ENCODE data around the gene ZBTB11.
A peak's percentile ranks its signal among the peaks of the same experiment; 100 is the strongest.
"Not testable (repeated sequence)": the region's sequence is repeated elsewhere in the genome, so short reads cannot be mapped to it uniquely, and the experiment has no call there.

Gene ZBTB11

DNA sequence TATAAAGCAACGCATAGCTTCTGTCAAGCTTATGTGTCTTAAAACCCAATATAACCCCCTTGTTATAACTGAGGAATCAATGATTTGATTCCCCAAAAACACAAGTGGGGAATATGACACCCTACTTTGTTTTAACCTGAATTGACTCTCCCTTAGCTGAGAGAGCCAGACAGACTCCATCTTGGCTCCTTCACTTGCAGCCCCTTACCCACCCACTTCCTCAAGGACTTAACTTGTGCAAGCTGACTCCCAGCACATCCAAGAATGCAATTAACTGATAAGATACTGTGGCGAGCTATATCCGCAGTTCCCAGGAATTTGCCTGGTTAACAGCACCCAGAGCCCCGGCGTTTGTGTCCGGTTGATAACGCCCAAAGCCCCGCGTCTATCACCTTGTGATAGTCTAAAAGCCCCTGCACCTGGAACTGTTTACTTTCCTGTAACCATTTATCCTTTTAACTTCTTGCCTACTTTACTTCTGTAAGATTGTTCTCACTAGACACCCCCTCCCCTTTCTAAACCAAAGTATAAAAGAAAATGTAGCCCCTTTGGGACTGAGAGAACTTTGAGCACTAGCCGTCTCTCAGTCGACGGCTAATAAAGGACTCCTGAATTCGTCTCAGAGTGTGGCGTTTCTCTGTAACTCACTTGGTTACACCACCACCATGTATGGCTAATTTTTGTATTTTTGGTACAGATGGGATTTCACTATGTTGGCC, 35.4 kb downstream of the ZBTB11 start:
- not testable (repeated sequence) for DNase-seq

DNA sequence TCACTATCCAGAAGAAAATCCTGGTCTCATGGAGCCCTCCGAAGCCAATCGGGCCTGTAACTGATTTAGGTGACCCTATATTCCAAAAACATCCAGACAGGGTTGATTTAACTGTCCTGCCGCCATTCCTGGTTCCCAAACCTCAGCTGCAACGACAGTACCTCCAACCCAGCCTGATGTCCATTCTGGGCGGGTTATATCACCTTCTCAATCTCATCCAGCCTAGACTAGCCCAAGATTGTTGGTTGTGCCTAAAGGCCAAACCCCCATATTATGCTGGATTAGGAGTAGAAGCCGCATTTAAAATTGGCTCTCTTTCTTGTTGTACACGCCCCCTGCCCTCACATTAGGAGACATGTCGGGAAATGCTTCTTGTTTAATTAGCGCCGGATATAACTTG, 36.7 kb downstream of the ZBTB11 start:
- DNase-seq: no peak

DNA sequence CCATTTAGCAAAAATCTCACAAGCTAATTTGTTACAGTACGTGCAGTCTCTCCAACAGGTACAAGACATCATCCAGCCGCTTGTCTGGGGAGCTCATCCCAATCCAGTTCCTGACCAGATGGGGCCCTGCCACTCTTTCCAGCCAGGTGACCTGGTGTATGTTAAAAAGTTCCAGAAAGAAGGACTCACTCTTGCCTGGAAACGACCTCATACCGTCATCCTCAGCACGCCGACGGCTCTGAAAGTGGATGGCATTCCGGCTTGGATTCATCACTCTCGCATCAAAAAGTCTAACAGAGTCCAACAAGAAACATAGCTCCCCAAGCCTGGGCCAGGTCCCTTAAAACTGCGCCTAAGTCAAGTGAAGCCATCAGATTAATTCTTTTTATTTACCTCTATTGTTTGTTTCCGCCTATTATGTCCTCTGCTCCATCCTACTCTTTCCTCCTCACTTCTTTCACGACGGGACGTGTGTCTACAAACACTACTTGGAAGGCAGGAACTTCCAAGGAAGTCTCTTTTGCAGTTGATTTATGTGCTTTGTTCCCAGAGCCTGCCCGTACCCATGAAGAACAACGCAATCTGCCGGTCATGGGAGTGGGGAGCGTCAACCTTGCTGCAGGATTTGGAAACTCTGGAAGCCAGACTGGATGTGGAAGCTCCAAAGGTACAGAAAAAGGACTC, 37.5 kb downstream of the ZBTB11 start:
- no peak for DNase-seq

DNA sequence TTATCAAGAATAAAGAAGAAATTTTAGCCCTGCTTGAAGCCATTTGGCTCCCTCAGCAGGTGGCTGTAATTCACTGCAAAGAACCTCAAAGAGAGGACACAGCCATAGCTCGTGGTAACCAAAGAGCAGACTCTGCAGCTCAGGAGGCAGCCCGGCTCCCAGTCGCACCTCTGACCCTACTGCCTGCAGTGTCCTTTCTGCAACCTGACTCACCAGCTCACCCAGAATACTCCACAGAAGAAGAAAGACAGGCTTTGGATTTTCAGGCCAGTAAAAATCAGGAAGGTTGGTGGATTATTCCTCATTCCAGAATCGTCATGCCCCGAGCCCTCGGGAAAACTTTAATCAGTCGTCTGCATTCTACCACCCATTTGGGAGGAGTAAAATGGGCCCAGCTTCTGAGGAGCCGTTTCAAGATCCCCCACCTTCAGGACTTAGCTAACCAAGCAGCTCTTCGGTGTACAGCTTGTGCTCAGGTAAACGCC, 38.6 kb downstream of the ZBTB11 start:
- DNase-seq: no peak

DNA sequence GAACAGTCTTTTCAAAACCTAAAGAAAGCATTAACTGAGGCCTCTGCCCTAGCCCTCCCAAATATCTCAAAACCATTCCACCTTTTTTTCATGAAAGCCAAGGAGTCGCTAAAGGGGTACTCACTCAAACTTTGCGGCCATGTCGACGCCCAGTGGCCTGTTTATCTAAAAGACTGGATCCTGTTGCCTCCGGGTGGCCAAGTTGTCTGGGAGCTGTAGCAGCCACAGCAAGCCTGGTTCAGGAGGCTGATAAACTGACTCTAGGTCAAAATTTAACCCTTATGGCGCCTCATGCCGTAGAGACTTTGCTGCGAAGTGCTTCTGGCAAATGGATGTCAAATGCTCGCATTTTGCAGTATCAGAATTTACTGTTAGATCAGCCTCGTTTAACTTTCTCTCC, 39.5 kb downstream of the ZBTB11 start:
- DNase-seq: no peak

DNA sequence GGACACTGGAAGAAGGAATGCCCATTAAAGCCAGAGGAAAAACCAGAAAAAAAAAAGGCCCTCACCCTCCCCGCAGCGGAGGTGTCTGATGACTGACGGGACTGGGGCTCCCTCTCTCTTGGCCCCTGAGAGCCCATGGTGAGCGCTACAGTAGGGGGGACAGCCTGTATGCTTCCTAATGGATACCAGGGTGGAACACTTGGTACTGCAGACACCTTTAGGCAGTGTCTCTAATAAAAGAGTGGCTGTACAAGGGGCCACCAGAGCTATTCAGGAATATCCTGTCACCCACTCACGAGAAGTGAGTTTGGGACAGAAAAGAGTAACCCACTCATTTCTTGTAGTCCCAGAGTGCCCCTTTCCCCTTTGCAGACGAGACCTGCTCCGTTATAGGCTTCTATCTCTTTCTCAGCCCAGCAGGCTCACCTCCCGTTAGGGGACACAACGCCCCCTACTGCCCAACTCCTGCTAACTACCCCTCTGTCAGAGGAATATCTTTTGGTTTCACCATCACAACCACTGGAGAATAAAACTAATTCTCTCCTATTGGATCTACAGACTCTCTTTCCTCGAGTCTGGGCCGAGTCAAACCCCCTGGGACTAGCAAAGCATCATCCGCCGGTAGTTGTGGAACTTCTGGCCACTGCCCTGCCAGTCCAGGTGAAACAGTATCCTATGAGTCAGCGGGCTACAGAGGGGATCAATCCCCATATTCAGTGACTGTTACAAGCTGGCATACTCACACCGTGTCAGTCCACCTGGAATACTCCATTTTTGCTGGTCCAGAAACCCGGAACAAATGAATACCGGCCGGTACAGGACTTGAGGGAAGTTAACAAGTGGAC, 40.8 kb downstream of the ZBTB11 start:
- DNase-seq: peak; percentile 6

DNA sequence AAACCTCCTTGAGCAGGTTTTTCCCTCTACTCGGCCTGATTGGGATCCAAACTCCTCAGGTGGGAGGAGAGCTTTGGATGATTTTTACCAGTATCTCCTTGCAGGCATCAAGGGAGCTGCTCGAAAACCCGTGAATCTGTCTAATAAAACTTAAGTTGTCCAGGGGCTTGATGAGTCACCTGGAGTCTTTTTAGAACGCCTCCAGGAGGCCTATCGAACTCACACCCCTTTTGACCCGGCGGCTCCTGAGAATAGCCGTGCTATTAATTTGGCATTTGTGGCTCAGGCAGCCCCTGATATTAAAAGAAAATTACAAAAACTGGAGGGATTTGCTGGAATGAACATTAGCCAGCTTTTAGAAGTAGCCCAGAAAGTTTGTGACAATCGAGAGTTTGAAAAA, 41.6 kb downstream of the ZBTB11 start:
- no peak for DNase-seq

DNA sequence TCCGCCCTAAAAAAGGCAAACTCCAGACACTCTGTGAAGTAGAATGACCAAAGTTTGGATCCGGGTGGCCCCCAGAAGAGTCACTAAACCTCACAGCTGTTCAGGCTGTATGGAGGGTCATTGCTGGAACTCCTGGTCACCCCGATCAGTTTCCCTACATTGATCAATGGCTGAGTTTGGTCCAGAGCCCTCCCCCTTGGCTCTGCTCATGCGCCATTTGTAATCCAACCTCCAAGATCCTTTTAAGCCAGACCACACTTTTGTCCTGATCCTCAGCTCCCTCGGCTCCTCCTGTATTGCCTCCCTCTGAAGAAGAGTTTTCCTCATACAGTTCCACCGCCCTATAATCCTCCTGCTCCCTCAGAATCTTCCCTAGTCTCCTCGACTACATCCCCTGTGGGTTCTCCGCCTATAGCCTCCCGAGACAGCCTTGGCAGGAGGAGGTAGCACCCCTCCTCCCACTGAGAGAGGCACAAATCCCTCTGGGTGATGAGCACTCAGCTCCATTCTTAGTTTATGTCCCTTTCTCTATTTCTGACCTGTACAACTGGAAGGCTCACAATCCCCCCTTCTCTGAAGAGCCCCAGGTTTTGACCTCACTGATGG, 42.2 kb downstream of the ZBTB11 start:
- DNase-seq: no peak

DNA sequence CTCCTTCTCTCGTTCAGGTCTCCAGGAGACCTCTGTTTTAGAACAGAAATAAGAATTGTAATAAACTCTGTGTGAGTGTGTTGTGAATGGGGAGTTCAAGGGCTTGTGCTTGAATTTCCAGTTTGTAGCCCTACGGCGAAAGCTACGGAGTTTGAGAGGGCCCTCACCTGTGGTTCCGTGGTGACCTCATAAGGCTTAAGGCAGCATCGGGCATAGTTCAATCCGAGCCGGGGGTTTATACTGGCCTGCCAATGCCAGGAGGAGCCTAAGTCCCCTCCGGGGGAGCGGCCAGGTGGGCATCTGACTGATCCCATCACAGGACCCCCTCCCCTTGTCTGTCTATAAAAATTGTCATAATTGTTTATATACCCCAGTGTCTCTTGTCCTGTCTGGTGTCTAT, 43.7 kb downstream of the ZBTB11 start:
- no peak for DNase-seq

DNA sequence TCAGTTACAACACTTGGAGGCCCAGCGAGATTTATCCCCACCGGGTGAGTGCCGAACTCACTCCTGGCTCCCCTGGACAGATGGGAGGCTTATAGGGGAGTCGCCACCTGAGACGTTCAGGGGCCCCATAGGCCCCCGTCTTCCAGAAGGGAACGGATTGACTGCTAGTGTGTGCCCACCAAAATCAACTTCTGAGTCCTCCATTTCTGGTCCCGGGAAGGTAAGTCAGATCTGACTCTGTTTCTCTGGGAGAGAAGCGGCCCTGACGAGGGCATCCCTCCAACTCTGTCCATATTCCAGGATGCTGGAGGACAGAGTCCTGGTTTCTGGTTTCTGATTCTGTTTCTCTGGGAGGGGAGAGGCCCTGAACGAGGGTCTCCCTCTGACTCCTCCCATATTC, 44.3 kb downstream of the ZBTB11 start:
- DNase-seq: no peak

DNA sequence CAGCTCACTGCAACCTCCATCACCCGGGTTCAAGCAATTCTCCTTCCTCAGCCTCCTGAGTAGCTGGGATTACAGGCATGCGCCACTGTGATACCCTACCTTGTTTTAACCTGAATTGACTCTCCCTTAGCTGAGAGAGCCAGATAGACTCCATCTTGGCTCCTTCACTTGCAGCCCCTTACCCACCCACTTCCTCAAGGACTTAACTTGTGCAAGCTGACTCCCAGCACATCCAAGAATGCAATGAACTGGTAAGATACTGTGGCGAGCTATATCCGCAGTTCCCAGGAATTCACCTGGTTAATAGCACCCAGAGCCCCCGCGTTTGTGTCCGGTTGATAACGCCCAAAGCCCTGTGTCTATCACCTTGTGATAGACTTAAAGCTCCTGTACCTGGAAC, 45.0 kb downstream of the ZBTB11 start:
- DNase-seq: not testable (repeated sequence)

DNA sequence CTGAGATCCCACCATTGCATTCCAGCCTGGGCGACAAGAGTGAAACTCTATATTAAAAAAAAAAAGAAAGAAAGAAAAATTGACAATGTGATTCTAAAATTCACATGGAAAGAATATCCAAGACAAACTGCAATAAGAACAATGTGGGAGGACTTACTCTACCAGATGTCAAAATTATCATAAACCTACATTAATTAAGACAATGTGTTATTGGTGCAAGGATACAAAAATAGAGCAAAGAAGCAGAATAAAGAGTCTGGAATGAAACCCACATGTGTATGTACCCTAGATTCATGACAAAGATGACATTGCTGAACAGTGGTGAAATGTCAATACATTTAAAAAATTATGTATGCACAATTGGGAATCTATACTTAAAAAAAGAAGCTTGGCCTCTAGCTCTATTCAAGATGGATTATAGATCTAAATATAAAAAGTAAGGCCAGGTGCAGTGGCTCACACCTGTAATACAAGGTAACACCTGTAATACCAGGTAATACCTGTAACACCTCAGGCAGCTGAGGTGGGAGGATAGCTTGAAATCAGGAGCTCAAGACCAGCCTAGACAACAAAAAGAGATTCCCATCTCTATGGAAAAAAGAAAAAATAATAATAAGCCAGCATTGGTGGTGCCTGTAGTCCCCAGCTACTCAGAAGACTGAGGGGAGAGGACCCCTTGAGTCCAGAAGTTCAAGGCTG, 45.7 kb downstream of the ZBTB11 start:
- DNase-seq: no peak

DNA sequence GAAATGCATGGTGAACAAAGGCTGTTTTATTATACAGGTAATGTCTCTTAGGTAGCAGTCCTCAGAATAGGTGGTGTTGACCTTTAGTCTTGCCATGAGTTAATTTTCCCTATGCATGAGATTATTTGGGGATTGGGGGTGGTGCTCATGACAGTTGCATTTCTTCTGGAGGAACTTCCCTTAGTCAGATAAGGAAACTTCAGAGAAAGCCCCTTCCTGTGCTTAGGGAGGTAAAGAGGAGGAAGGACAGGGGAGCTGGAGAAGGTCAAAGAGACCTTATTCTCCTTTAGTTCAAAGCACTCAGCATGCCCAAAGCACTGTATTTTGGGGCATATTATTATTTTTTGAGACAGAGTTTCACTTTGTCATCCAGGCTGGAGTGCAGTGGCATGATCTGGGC, 47.7 kb downstream of the ZBTB11 start:
- no peak for DNase-seq

DNA sequence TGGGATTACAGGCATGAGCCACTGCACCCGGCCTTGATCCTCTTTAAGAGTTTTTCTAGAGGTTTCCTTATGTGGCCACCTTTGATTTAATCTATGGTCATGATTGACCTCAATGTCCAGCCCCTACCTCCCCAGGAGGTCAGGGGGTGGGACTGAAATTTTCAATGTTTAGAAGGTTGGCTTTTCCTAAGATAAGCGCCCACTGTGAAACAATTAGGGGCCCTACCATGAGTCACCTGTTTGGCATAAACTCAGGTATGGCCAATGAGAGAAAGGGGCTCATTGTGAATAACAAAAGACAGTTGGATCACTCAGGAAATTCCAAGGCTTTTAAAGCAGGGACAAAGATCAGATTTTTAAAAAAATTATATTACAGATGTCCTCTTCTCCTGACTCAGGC, 51.1 kb downstream of the ZBTB11 start:
- no peak for DNase-seq

DNA sequence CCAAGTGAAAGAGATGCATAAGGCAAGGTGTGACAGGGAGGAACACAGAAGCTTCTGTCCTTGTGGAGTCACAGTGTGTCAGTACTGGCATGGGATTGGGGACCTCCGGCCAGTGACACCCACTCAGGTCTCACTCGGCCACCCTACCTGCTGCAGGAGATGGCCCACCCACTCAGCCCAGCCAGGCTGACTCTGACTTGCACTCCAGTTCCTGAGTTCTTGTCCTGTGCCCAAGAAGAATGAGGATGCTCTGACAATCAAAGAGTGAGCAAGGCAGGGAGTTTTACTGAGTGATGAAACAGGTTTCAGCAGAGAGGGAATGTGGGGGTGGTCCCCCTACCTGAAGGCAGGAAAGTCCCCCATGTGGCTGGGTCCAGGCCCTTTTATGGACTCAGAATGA, 52.1 kb downstream of the ZBTB11 start:
- no peak for DNase-seq

DNA sequence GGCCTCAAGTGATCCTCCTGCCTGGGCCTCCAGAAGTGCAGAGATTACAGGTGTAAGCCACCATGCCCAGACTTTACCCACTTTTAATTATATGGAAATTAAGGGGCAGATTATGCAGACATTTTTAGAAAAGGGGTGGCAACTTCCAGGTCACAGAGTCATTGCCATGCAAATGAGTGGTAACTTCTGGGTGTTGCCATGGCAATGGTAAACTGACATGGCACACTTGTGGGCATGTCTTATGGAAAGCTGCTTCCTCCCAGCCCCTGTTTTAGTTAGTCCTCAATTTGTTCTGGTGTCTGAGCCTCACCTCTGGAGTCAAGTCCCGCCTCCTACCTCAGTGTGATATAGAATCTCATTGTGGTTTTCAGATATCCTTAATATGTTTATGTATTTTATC, 53.3 kb downstream of the ZBTB11 start:
- DNase-seq: no peak

DNA sequence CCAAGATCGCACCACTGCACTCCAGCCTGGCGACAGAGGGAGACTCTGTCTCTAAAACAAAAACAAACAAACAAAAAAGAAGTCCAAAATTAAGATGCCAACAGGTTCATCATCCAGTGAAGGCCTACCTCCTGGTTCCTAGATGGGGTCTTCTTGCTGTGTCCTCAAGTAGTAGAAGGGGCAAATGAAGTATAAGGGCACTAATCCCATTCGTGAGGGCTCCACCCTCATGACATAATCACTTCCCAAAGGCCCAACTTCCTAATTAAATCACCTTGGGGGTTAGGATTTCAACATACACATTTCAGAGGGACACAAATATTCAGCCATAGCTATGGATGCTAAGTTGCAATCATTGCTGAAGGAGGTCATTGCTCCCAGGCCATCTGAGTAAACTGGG, 57.2 kb downstream of the ZBTB11 start:
- no peak for DNase-seq

DNA sequence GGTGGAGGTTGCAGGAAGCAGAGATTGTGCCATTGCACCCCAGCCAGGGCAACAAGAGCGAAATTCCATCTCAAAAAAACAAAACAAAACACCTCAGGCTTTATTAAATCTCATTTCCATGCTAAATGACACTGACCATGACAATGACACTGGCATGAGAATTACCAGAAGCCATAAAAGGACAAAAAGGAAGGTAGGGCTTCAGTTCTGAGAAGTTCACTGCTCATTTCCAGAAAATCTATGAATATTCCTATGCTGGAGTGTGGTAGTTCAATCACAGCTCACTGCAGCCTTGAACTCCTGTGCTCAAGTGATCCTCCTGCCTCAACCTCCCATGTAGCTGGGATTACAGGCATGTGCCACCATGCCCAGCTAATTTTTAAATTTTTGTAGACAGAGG, 58.2 kb downstream of the ZBTB11 start:
- no peak for DNase-seq

DNA sequence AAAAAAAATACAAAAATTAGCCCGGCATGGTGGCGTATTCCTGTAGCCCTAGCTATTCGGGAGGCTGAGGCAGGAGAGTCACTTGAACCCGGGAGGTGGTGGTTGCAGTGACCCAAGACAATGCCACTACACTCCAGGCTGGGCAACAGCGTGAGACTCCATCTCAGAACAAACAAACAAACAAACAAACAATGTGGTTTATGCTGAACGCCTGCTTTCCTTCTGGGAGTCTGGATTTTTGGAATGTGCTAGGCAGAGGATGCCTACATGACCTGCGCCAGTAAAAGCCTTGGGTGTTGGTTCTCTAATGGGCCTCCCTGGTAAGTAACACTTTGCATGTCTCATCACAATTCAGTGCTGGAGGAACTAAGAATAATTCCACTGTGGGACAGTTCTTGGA, 59.5 kb downstream of the ZBTB11 start:
- DNase-seq: no peak

DNA sequence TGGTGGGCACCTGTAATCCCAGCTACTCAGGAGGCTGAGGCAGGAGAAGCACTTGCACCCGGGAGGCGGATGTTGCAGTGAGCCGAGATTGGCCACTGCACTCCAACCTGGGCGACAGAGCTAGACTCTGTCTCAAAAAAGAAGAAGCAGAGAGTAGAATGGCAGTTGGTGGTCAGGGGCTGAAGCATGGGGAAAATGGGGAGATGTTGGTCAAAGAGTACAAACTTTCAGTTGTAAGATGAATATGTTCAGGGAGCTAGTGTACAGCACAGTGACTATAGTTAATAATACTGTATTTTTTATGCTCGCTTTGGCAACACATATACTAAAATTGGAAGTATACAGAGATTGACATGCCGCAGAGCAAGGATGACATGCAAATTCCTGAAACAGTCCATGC, 61.4 kb downstream of the ZBTB11 start:
- DNase-seq: no peak

DNA sequence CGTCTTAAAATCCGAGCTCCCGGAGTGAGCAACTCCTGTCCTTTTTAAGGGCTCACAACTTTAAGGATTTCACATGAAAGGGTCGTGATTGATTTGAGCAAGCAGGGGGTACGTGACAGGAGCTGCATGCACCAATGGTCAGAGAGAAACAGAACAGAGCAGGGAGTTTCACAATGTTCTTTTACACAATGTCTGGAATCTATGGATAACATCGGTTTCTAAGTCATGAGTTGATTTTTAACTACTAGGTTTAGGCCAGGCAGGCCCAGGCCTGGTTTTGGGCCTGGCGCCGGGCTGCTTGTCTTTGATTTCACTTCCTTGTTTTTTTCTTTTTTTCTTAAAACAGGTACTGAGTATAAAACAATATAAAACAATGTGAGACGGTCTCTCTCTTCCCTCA, 63.9 kb downstream of the ZBTB11 start:
- not testable (repeated sequence) for DNase-seq

DNA sequence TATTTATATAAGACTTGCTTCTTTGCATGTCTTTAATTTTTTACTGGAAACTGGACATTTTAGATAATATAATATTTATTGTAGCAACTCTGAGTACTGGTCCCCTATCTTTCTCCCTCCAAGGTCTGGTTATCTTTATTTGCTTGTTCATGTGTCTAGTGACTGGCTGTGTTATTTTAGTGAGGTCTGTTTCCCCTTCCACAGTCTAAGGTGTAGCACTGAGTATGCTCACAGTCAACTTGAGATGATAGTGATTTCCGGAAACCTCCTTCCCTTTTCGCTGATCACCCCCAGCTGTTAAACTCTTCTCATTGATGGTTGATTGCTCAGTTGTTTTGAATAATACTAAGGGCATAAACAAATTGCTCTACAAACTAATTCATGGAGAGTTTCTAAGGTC, 65.9 kb downstream of the ZBTB11 start:
- no peak for DNase-seq

DNA sequence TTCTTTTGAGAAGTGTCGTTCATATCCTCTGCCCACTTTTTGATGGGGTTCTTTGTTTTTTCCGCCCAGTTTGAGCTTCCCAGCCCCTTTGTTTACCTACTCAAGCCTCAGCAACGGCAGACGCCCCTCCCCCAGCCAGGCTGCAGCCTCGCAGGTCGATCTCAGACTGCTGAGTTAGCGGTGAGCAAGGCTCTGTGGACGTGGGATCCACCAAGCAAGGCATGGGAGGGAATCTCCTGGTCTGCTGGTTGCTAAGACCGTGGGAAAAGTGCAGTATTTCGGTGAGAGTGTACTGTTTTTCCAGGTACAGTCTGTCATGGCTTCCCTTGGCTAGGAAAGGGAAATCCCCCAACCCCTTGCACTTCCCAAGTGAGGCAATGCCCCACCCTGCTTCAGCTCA, 71.5 kb downstream of the ZBTB11 start:
- DNase-seq: not testable (repeated sequence)
